OCI-LY1 (cell line): ENCODE measurements around the gene DDX10.

Experiments used
- CTCF ChIP-seq: fragments of 200-600 bp; sonication (generic), shearing (Covaris generic); IDR thresholded peaks from 2 replicates; pipeline ENCODE4 v1.5.1; 2017; ENCODE audit warnings: mild to moderate bottlenecking, antibody characterized with exemption, low read length, moderate library complexity, mixed read lengths
- EZH2 ChIP-seq: fragments of 200-600 bp; sonication (generic), shearing (Covaris generic); IDR thresholded peaks from 2 replicates; pipeline ENCODE4 v1.8.0; 2017; ENCODE audit warnings: borderline replicate concordance, mixed run types, mild to moderate bottlenecking, antibody characterized with exemption, low read length, moderate library complexity, mixed read lengths

GRCh38 chr11:108645970-108646369 is 18.9 kb upstream of the DDX10 start:
- no peak for TF ChIP-seq CTCF
- TF ChIP-seq EZH2 = no peak
